NCI-H82 treated with DMSO at 0.1 percent for 48 hours (cell line): ENCODE measurements around the gene CD38.
"Not testable (repeated sequence)": the region's sequence is repeated elsewhere in the genome, so short reads cannot be mapped to it uniquely, and the experiment has no call there.

Source experiments
- DNase-seq: peaks from one replicate; lab custom pipeline; 2025; ENCODE audit not compliant: unreplicated experiment; lab: John Stamatoyannopoulos, UW

The CD38 gene

DNA sequence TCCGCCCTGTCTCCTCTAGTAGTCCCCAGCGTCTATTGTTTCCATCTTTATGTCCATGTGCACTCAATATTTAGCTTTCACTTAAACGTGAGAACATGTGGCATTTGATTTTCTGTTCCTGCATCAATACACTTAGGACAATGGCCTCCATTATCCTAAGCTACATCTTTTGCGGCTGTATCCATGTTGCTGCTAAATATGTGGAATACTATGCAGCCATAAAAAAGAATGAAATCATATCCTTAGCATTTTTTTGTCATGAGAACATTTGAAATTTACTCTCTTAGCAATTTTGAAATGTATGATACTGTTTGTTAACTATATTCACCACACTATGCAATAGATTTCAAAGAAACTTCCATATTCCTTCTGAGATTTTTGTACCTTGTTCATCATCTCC lies 19.8 kb upstream of the CD38 start:
- DNase-seq = no peak

DNA sequence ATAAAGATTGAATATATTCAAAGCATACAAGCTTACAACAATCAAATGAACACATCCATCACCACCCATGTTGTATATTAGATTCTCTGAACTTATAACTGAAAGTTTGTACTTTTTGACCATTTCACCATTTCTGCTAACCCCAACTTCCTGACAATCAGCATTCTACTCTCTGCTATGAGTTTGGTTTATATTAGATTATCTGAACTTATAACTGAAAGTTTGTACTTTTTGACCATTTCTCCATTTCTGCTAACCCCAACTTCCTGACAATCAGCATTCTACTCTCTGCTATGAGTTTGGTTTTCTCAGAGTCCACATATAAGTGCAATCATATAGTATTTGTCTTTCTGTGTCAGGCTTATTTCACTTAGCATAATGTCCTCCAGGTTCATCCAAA lies 15.7 kb upstream of the CD38 start:
- DNase-seq = not testable (repeated sequence)

DNA sequence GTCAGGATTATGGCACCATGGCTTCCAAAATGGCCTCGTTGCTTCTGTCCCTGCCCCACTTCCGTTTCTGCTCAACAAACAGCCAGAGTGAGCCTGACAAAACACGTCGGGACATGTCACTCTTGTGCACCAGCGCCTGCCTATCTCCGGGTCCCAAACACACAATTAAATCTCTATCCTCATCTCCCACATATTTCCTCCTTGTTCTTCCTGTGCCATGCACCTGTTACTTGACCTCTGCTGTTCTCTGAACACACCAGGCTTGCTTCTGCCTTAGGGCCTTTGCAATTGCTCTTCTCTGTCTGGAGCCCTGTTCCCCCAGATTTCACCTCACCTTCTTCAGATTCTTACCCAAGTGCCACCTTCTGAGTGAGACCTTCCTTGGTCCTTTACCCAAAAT lies 12.7 kb upstream of the CD38 start:
- no peak for DNase-seq

DNA sequence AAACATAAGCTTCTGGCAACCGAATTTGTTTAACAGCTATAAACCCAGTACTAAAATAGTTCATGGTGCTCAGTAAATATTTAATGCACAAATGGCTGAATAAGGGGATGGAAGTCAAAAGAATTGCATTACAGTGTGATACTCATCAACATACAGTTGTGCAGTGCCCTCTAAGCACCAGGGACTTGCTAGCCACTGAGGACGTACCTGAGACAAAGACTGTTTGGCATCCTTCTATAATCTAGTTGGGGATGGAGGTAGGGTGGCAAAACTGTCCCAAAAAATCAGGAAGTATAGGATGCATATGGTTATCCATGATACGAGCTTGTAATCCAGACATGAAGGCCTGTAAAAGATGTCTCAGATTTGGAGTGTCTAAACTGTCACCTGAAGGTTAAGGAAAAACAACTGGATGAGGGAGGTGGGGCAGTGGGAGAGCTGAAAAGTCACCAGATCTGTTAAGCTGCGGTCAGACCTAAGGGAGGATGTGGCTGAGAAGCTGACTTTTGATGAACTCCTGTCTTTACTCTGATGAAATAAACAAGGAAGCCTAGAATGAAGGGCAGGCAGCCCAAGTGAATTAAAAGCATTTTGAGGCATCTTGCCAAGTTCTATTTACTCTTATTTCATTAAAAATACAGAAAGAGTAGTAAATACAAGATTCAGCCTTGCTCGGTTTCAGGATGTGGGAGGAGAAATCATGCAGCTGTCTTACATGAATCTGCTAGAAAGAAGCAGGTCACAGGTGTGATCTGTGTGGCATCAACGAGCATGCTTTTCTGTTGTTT lies 12.0 kb upstream of the CD38 start:
- DNase-seq = no peak

DNA sequence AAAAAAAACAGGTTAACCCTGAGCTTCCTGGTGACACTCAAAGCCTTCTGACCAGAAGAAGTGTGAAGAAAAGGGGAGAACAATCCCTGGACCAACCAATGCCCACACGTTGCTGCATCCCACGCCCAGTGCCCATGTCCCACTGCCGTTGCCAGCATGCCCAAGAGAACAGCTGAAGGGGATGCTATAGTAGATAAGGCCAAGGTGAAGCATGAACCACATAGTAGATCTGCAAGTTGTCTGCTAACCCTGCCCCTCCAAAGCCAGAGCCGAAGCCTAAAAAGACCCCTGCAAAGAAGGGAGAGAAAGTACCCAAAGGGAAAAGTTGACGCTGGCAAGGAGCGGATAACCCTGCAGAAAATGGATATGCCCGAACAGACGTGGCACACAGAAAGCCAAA lies 11.3 kb upstream of the CD38 start:
- no peak for DNase-seq

DNA sequence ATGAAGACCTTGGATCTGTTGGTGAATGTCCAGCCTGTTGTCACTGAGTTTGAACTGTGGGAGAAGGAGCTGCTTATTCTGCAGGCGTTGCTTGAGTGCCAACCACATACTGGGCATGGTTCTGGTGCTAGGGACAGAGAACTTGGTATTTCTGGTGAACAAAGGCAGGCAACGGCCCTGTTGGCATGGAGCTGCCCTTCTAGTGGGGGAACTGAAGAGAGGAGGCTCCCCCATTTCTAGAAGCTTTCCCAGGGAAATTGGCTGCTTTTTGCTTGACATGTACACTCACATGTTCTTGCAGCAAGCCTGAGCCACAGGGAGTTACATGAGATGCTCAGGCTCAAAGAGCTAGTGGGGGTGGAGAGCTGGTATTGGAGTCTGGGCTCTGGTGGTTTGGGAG lies 8.9 kb upstream of the CD38 start:
- DNase-seq = no peak

DNA sequence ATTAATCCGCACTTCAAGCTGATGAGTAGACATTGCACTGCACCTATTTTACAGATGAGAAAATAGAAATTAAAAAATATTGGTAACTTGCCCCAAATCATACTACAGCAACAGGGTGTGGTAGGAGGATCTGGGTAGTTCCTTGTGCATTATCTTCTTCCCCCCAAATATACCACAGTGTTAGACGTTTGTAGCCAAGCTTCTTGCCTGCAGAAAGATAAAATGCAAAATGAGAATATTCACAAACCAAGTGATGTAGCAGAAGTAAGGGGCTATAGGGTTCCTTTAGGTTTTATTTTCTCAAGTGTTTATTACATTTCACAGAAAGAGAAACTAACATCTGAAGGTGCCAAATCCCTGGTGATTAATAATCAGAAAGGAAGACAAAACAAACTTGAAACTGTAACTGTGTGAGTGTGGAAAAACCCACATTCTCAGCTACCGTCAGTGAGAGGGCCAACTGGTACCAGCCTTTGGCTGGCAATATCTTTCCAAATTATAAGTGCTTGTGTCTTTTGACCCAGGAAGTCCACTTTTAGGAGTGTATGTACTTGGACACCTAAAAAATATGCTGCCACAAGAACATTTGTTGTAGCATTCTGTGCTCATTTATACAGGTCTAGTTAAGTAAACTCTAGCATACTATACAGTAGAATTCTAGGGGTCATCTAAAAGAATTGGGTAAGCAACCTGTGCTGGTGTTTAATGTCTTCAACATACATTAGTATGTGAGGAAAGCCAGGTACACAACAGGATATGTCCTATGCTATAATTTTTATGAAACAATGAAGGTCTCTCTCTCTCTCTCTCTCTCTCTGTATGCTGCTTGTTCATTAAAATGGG lies 6.7 kb upstream of the CD38 start:
- no peak for DNase-seq

DNA sequence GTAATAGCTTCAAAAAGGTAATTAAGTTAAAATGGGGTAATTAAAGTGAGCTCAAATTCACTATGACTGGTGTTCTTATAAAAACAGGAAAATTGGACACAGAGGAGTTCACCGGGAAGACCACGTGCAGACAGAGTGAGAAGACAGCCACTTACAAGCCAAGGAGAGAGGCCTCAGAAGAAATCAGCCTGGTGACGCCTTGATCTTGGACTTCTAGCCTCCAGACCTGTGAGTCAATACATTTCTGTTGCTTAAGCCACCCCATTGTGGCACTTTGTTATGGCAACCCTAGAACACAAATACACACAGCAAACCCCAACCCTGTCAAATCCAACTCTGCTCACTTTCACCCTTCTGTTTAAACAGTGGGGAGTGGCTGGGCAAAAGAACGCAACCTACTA lies 4.1 kb upstream of the CD38 start:
- DNase-seq = no peak

DNA sequence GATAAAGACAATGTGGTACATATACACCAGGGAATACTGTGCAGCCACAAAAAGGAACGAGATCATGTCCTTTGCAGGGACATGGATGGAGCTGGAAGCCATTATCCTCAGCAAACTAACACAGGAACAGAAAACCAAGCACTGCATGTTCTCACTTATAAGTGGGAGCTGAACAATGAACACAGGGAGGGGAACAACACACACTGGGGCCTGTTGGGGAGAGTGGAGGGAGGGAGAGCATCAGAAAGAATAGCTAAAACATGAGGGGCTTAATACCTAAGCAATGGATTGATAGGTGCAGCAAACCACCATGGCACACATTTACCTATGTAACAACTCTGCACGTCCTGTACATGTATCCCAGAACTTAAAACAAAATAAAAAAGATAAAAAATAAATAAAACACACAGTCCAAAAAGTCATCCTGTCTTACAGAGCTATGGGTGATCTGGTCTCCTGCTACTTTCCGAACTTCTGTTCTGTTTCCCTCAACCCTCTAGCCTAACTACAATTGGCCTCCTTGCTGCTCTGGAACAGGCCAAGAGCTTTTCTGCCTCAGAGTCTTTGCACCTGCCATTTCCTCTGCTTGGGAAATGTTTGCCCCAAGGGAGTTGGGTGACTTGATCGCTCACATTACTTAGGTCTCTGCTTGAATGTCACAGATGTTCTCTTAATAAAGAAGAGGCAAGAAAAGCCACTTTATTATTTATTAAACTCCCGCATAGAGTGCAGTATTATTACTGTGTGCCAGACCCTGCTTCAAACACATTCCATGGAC lies 1.1 kb upstream of the CD38 start:
- no peak for DNase-seq

DNA sequence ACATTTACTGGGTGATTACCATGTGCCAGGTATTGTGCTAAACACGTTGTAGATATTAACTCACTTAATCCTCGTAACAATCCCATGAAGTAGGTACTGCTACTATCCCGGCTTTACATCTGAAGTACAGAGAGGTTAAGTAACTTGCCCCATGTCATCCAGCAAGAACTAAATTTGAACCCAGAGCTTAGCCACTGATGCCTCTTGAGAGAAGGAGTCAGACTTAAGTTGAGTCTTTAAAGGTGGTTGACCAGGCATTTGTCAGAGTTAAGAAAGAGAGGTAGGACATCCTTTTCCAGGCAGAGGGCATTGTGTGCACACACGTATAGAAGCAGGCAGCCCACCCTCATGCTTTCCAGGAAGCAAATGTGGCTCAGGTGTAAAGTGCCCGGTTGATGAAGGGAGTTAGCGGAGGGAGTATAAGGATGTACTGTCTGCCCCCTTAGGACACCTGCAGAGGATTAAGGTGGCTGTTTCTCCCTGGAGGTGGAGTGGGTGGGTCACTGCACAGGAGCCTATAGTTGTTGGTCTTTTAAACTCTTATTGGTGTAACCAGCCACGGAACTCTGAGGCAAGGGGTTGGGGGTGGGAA lies 335 bp upstream of the CD38 start:
- no peak for DNase-seq

DNA sequence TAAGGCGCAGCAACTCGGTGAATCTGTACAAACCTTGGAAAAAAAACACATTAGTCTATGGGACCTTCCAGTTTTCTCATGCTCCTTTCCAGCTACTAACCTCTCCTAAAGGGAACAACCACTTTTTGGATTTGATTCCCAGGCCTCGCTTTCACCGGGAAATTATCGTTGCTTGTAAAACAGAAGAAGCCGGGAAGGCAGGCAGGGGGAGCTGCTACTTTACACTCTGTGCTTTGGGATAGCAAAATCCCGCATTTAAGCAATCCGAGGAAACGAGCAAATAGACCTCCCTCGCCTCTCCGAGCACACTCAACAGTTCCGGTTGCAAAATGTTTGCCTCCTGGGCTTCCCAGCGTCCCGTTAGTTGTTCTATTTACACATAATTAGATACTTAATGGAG lies 1.2 kb downstream of the CD38 start:
- no peak for DNase-seq

DNA sequence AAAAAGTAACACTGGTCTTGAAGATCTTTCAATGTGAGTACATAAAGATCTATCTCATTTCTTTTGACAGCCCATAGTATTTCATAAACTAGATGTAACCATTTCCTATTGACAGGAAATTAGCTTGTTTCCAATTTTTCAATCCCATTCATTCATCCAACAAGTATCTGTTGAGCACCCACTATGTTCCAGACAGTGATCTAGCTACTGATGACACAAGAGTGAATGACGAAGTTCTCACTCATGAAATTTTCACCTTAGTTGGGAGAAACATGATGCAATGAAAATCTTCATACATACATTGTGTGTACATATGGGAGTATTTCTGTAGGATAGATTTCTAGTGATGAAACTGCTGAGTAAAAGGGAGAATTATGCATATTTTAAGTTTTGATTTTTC lies 1.7 kb downstream of the CD38 start:
- DNase-seq = no peak

DNA sequence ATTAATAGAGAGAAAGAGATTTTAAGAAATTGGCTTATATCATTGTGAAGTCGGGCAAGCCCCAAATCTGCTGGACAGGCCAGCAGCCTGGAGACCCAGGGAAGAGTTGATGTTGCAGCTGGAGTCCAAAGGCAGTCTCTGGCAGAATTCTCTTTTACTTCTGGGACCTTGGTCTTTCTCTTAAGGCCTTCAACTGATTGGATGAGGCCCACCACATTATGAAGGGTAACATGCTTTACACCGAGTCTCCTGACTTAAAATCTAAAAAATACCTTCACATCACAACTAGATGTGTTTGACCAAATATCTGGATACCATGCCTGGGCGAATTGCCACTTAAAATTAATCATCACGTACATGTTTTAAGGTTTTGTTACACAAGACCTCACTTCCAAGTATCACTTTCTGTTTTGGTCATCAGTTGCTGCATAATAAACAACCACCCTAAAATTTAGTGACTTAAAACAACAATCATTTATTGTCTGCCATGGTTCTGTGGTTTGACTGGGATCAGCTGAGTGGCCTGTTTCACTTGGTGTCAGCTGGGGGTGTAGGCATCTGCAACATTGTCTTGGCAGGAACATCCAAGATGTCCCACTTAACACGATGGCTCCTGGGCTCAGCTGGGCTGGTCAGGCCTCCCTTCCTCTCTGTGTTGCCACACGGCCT lies 3.4 kb downstream of the CD38 start:
- no peak for DNase-seq

DNA sequence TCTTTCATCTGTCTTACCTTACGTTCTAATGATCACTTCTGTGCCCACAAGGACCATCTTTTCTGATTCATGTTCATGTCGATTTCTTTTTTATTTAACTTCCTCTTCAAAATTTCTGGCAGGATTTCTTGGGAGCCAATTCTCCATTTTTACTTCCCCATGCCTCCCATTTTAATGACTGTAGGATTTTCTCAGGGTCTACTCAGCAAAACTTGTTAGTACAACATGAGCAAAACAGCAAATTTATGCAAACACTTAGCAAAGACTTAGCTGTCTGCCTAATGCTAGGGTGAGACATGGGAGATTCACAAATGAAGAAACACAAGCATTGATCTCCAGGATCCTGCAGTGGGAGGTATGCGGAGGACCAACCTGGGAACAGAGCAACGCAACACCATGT lies 5.5 kb downstream of the CD38 start:
- no peak for DNase-seq

DNA sequence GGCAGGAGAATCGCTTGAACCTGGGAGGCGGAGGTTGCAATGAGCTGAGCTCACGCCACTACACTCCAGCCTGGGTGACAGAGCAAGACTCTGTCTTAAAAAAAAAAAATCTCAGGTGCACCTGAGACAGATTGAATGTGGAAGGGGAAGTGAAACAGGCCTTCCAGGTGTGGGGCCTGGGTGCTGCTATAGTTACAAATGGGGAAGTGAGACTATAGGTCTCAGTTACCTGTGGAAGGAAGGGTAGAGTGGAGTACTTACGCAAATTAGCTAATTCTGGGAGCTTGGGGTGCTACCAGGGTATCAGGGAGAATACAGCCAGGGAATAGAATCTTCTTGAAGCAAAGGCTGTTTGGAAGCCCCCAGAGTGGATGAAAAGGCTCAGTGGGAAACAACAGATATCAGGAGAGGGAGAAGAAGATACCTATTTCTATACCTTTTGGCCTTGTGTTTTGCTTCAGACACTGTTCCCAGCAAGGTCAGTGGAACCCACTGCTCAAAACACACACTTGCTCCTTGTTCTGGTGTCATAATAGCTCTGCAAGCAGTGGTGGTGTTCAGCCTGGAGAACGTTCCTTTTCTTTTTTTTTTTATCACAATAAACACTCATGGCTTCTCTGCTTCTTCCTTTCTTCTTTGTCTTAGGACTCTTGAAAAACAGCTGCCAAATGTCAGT lies 7.0 kb downstream of the CD38 start:
- DNase-seq = no peak

DNA sequence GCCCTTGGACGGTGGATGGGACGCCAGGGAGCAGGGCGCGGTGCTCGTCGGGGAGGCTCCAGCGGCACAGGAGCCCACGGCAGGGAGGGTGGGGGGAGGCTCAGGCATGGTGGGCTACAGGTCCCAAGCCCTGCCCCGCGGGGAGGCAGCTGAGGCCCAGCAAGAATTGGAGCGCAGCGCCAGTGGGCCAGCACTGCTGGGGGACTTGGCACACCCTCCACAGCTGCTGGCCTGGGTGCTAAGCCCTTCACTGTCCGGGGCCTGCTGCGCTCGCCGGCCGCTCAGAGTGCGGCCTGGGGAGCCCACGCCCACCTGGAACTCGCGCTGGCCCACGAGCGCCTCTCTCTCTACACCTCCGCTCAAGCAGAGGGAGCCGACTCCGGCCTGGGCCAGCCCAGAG lies 8.6 kb downstream of the CD38 start:
- no peak for DNase-seq

DNA sequence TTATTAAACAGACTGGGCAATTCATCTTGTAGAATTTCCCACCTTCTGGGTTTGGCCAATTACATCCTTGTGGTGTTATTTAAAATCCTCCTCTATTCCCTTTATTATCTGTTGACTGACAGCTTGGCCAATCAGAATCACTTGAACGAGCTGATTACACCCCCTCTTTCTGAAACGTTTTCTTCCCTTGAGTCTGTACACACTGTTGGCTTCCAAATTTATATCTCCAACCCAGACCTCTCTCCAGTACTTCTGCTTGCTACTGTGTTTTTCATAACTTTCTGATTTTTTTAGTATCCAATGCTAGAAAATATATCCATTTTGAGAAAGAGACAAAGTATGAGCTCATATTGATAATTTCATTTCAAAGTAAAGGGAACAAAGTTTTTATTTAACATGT lies 14.8 kb downstream of the CD38 start:
- peak; percentile 16 for DNase-seq

DNA sequence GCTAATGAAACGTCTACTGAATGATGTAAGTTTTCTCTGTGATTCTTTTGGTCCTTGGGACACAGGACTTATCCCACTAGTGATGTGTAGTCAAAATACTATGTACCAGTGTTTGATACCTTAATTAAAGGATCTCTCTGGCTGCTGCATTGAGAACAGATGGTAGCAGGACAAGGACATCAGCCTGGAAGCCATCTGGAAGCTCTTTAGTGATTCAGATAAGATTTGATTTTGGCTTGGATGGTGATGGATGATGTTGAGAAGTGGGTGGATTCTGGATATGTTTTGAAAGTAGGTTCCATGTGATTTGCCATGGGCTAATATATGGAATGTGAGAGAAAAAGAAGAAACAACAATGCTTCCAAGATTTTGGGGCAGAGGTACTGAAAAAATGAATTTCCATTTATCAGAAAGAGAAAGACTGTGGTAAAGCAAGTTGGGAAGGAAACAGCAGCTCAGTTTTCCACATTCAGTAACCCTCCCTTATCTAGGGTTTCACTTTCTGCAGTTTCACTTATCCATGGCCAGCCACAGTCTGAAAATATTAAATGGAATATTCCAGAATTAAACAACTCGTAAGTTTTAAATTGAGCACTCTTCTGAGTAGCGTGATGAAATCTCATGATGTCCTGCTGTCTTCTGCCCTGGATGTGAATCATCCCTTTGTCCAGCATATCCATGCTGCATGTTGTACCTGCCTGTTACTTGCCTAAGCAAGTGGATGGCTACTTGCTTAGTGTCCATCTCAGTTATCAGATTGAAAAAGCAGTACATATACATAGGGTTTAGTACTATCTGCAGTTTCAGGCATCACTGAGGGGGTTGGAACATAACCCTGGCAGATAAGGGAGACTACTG lies 15.6 kb downstream of the CD38 start:
- DNase-seq = peak; percentile 79

DNA sequence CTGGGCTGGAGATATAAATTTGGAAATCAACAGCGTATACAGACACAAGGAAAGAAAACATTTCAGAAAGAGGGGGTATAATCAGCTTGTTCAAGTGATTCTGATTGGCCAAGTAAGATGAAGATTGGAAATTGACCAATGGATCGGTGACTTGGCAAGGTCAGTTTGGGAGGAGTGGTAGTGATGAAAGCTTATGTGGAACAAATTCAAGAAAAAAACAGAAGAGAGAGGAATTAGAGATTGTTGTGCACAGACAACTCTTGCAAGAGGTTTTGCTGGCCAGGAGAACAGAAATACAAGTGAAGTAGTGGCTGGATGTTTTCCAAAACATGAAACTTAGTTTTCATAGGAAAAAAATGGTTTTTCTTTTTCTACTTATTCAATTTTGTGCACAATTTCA lies 16.3 kb downstream of the CD38 start:
- no peak for DNase-seq
